ENCODE data around the gene WNK1. TPM values are rescaled to one million over a fixed set of nuclear protein-coding genes. Genes with fewer than 3 reads are reported as not detected.
"Not testable (repeated sequence)": the region's sequence is repeated elsewhere in the genome, so short reads cannot be mapped to it uniquely, and the experiment has no call there.

Gene WNK1
- total and polyA plus RNA-seq, 12 donors, result 43.5 to 408 (median 304) TPM

DNA sequence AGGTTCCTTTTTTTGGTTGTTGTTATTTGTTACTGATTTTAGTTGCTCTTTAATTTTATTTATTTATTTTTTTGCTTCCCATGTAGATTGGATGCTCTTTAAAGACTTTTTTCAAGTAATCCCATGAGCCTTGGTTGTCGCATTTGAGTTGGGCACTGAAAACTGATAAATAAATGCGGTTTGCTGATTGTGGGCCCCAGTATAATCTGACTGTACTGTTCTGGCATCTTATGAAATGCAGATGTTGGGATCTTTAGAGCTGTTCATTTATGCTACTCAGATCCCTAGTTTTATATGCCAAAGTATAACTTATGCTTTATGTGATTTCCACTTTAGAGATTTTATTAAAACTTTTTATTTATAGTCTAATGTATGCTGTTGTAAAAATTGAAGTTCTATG lies 33.3 kb downstream of the WNK1 start:
- intact Hi-C loops (cut with DNase I), result no loop called here

DNA sequence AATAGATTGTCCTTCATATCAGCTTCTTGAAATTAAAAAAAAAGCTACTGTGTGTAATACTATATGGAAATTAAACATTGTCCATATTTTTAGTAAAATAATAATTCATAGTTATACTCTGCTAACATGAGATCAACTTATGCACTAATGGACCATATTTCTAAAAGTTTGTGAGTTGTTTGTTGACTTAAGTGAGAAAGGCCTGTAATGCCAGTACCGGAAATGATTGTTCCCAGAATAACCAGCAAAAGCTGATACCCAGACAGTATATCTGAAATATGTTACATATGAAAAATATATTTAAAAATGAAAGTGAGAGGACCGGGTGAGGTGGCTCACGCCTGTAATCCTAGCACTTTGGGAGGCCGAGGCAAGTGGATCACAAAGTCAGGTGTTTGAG lies 35.9 kb downstream of the WNK1 start:
- TF ChIP-seq, protein P1, sequence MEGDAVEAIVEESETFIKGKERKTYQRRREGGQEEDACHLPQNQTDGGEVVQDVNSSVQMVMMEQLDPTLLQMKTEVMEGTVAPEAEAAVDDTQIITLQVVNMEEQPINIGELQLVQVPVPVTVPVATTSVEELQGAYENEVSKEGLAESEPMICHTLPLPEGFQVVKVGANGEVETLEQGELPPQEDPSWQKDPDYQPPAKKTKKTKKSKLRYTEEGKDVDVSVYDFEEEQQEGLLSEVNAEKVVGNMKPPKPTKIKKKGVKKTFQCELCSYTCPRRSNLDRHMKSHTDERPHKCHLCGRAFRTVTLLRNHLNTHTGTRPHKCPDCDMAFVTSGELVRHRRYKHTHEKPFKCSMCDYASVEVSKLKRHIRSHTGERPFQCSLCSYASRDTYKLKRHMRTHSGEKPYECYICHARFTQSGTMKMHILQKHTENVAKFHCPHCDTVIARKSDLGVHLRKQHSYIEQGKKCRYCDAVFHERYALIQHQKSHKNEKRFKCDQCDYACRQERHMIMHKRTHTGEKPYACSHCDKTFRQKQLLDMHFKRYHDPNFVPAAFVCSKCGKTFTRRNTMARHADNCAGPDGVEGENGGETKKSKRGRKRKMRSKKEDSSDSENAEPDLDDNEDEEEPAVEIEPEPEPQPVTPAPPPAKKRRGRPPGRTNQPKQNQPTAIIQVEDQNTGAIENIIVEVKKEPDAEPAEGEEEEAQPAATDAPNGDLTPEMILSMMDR (IDR thresholded peaks at IDR 0.05), result no peak
- Histone ChIP-seq H3K27ac (peak overlapping the region in 1 of 10 donors; percentile 5), H3K9me3 (no peaks in the 10 kb centered on the region), H3K27me3 (no peaks in the 10 kb centered on the region), H3K4me1 (peaks cover 4 to 89% (median 72%) of the 10 kb centered on the region in 9 donors), H3K36me3 (no peaks in the 10 kb centered on the region), H3K4me3 (no peak overlapping the region)
- intact Hi-C loops (cut with DNase I), result no loop called here
- no peak for ATAC-seq
- WGBS, 2 donors, result 89 to 91% methylated on average over 4 of the region's 4 CpGs
- no peak for DNase-seq

More for the DNA sequence above, 33.3 kb downstream of the WNK1 start:
- no peaks in the 10 kb centered on the region for H3K36me3 ChIP-seq
- H3K27me3 ChIP-seq, result no peaks in the 10 kb centered on the region
- no peak overlapping the region for H3K4me3 ChIP-seq
- WGBS, 2 donors, result 73 to 78% methylated on average over 2 of the region's 2 CpGs
- no peak overlapping the region for H3K27ac ChIP-seq
- TF ChIP-seq, protein P1 (IDR thresholded peaks at IDR 0.05), result no peak
- ATAC-seq, result no peak
- no peaks in the 10 kb centered on the region for H3K9me3 ChIP-seq
- H3K4me1 ChIP-seq, result peaks cover 7 to 88% (median 77%) of the 10 kb centered on the region in 9 donors
- no peak for DNase-seq

DNA sequence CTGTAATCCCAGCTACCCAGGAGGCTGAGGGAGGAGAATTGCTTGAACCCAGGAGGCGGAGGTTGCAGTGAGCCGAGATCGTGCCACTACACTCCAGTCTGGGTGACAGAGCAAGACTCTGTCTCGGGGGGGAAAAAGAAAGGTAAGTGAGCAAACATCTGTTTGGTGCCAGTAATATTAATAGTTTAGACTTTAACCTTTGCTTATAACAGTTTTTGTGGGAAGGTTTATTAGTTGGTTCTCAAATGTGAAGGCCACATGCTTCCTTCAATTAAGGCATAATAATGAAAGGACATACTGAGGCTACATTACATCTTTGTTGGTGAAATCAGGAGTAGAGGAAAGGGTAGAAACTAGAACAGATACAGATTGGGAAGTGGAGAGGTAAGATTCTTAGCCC lies 36.4 kb downstream of the WNK1 start:
- intact Hi-C loops (cut with DNase I); ATAC-seq; H3K36me3 ChIP-seq; H3K4me3 ChIP-seq; H3K9me3 ChIP-seq; H3K27me3 ChIP-seq; DNase-seq: not testable (repeated sequence)
- Histone ChIP-seq H3K4me1 (peaks cover 4 to 94% (median 75%) of the 10 kb centered on the region in 9 donors), H3K27ac (peak overlapping the region in 2 of 10 donors; percentile 5 to 41)
- WGBS, 2 donors, result 69 to 77% methylated on average over 4 of the region's 4 CpGs

DNA sequence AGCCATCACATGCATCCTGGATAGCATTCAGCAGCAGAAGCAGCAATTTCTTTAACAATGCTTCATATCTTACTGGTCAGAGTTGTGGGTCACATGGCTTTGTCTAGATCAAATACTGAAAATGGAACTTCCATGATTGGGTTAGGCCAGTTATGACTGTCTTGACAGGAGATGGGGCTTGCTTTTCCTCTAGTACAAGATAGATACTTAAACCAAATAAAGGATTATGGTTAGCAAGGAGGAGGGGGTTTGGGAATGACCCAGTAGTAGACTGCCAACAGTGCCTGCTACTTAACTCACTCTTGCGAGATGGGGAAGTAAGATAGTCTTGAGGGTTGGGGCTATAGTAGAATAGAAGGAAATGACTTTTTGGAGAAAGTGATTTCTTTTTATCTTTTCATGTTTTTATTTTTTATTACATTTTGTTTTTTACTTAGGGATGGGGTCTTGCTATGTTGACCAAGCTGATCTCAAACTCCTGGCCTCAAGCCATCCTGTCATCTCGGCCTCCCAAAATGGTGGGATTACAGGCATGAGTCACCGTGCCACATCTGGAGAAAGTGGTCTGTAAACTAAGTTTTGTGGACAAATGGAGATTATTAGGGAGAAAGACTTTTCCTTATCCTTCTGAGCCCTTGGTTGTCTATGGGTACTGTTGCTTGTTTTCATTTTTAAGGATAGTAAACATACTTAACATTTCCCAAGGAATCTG lies 37.6 kb downstream of the WNK1 start:
- TF ChIP-seq, protein P1 (IDR thresholded peaks at IDR 0.05), result no peak
- H3K9me3 ChIP-seq, result no peaks in the 10 kb centered on the region
- DNase-seq (no peak), ATAC-seq (peak in 2 of 8 donors; percentile 10 to 21)
- H3K4me1 ChIP-seq, result peaks cover 4 to 98% (median 74%) of the 10 kb centered on the region in 9 donors
- WGBS, 2 donors, result 62 to 73% methylated on average over 3 of the region's 3 CpGs
- H3K27me3 ChIP-seq, result no peaks in the 10 kb centered on the region
- H3K27ac ChIP-seq, result peak overlapping the region in 1 of 10 donors; percentile 41
- H3K36me3 ChIP-seq, result no peaks in the 10 kb centered on the region
- intact Hi-C loops (cut with DNase I), result no loop called here
- H3K4me3 ChIP-seq, result no peak overlapping the region

DNA sequence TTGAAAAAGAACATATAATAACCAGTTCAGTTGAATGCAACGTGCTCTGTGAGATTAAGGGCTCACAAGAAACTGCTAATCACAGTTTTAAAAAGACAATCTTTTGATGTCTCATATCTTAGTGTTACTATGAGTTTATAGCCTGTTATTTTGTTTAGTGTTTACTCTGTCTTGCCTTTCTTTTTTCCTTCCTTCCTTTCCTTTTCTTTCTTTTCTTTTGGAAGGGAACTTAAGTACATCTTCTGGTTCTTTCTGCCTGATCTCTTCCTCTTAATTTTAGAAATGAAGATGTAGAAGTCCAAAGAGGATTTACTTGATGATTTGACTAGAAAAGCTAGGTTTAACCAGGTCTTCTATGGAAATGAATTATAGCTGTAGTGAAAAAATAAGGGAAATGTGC lies 38.2 kb downstream of the WNK1 start:
- intact Hi-C loops (cut with DNase I), result no loop called here
- H3K27me3 ChIP-seq, result no peaks in the 10 kb centered on the region
- TF ChIP-seq, protein P1 (IDR thresholded peaks at IDR 0.05), result no peak
- H3K9me3 ChIP-seq, result no peaks in the 10 kb centered on the region
- ATAC-seq (no peak), DNase-seq (no peak)
- no peaks in the 10 kb centered on the region for H3K36me3 ChIP-seq
- peaks cover 4 to 98% (median 72%) of the 10 kb centered on the region in 9 donors for H3K4me1 ChIP-seq
- peak overlapping the region in 1 of 10 donors; percentile 29 for H3K27ac ChIP-seq
- no peak overlapping the region for H3K4me3 ChIP-seq
- WGBS, 2 donors, result 61 to 66% methylated on average over 1 of the region's 1 CpG
